ENCODE data around the gene LRBA.

- no peak for TF ChIP-seq POLR2A (IDR thresholded peaks at IDR 0.05)
- no peak for TF ChIP-seq EP300 (IDR thresholded peaks at IDR 0.05)
Observed at GRCh38 chr4:150315175-150315574, 699.9 kb downstream of the LRBA start.
